Measurements from ENCODE around the gene SP3. TPM values are rescaled to one million over a fixed set of nuclear protein-coding genes. Genes with fewer than 3 reads are reported as not detected.

Gene SP3
- total RNA-seq, 4 donors from 2014 or later: 78.7 to 102 (median 92.2) TPM

- H3K27me3 ChIP-seq: no peaks in the 10 kb centered on the region
- TF ChIP-seq POLR2A (IDR thresholded peaks at IDR 0.05; ENCODE audit: low read depth) (no peak), CTCF (IDR thresholded peaks at IDR 0.05) (no peak), POLR2AphosphoS5 (IDR thresholded peaks at IDR 0.05) (no peak), EP300 (IDR thresholded peaks at IDR 0.05) (no peak)
- H3K36me3 ChIP-seq: no peaks in the 10 kb centered on the region
- no peak for DNase-seq (ENCODE audit: extremely low spot score)
- intact Hi-C loops (cut with DNase I): no loop called here
- H3K4me1 ChIP-seq: no peaks in the 10 kb centered on the region
- no peak overlapping the region for H3K4me3 ChIP-seq
- 86% methylated on average over 13 of the region's 13 CpGs for WGBS
- H3K9me3 ChIP-seq: no peaks in the 10 kb centered on the region
- H3K27ac ChIP-seq (replicated peaks in 1 of 4): no peak overlapping the region
Observed at GRCh38 chr2:173874003-173874893, 90.9 kb downstream of the SP3 start.

- no peaks in the 10 kb centered on the region for H3K36me3 ChIP-seq
- no peak for DNase-seq (ENCODE audit: extremely low spot score)
- no peaks in the 10 kb centered on the region for H3K27me3 ChIP-seq
- no peak overlapping the region for H3K4me3 ChIP-seq
- intact Hi-C loops (cut with DNase I): no loop called here
- TF ChIP-seq CTCF (IDR thresholded peaks at IDR 0.05) (no peak), POLR2AphosphoS5 (IDR thresholded peaks at IDR 0.05) (no peak), EP300 (IDR thresholded peaks at IDR 0.05) (no peak), POLR2A (IDR thresholded peaks at IDR 0.05; ENCODE audit: low read depth) (no peak)
- WGBS: 90% methylated on average over 5 of the region's 5 CpGs
- H3K9me3 ChIP-seq: no peaks in the 10 kb centered on the region
- H3K4me1 ChIP-seq: no peaks in the 10 kb centered on the region
- no peak overlapping the region for H3K27ac ChIP-seq (replicated peaks in 1 of 4)
Observed at GRCh38 chr2:173872714-173873113, 92.5 kb downstream of the SP3 start.

GRCh38 chr2:173869244-173870229 lies 95.6 kb downstream of the SP3 start:
- no peak for TF ChIP-seq POLR2A (IDR thresholded peaks at IDR 0.05; ENCODE audit: low read depth)
- no peak for TF ChIP-seq CTCF (IDR thresholded peaks at IDR 0.05)
- no peak for TF ChIP-seq POLR2AphosphoS5 (IDR thresholded peaks at IDR 0.05)
- no peak for TF ChIP-seq EP300 (IDR thresholded peaks at IDR 0.05)
- Histone ChIP-seq H3K4me3 (no peak overlapping the region), H3K36me3 (no peaks in the 10 kb centered on the region), H3K27me3 (no peaks in the 10 kb centered on the region), H3K9me3 (no peaks in the 10 kb centered on the region), H3K27ac (replicated peaks in 1 of 4) (no peak overlapping the region), H3K4me1 (peaks cover 0 to 11% (median 5%) of the 10 kb centered on the region in 4 donors)
- intact Hi-C loops (cut with DNase I): no loop called here
- no peak for DNase-seq (ENCODE audit: extremely low spot score)
- 85% methylated on average over 8 of the region's 8 CpGs for WGBS

GRCh38 chr2:173868406-173868805 lies 96.8 kb downstream of the SP3 start:
- Histone ChIP-seq H3K36me3 (no peaks in the 10 kb centered on the region), H3K9me3 (no peaks in the 10 kb centered on the region), H3K27me3 (no peaks in the 10 kb centered on the region), H3K4me3 (no peak overlapping the region), H3K4me1 (peaks cover 0 to 11% (median 5%) of the 10 kb centered on the region in 4 donors), H3K27ac (replicated peaks in 1 of 4) (no peak overlapping the region)
- 74% methylated on average over 3 of the region's 3 CpGs for WGBS
- DNase-seq (ENCODE audit: extremely low spot score): no peak
- TF ChIP-seq POLR2A (IDR thresholded peaks at IDR 0.05; ENCODE audit: low read depth): no peak
- no peak for TF ChIP-seq CTCF (IDR thresholded peaks at IDR 0.05)
- intact Hi-C loops (cut with DNase I): no loop called here

Measured in esophagus muscularis mucosa (tissue), 4 donors.